ENCODE measurements around the gene C2orf81.

C2orf81 gene

DNA sequence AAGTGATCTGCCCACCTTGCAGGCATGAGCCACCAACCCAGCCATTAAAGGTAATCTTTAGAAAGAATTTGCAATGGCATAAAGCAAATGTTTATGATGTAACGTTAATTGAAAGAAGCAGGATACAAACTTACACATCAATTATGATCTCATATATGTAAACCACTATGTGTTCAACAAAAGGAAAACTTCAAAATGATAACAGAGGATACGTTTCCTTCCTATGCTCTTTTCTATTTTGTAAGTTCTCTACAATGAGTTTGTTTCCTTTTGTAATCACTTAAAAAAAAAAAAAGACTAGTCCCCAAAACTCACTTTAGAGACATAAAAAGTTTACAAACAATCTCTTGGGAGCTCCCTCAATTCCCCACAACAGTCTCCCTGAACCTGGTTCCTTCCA is 1.4 kb downstream of the C2orf81 start:
- Histone ChIP-seq H2AFZ (ENCODE audit: low read length) (no peak overlapping the region), H3K4me2 (ENCODE audit: low read length) (peak overlapping the region; percentile 84; the same call in 1 of the 2 replicates), H3K36me3 (ENCODE audit: insufficient read depth, low read length) (no peaks in the 10 kb centered on the region), H3K27me3 (ENCODE audit: insufficient read depth, low read length) (peaks cover 5% of the 10 kb centered on the region; the same call in 1 of the 2 replicates), H3K9ac (ENCODE audit: low read length) (no peak overlapping the region), H3K27ac (ENCODE audit: low read depth, low read length, poor library complexity, severe bottlenecking) (no peak overlapping the region), H3K9me2 (ENCODE audit: low read depth, low read length) (no peaks in the 10 kb centered on the region), H3K79me2 (ENCODE audit: insufficient read depth, low read length) (no peaks in the 10 kb centered on the region), H3K9me3 (ENCODE audit: low read length) (no peaks in the 10 kb centered on the region), H3K4me1 (ENCODE audit: insufficient read depth, low read length, severe bottlenecking) (peaks cover 22% of the 10 kb centered on the region), H3K4me3 (ENCODE audit: low read depth, low read length, poor library complexity, severe bottlenecking) (no peak overlapping the region), H4K20me1 (ENCODE audit: insufficient read depth, low read length) (no peaks in the 10 kb centered on the region), H3F3A (ENCODE audit: insufficient read depth, low read length) (no peaks in the 10 kb centered on the region)
- no peak for TF ChIP-seq EZH2 (IDR thresholded peaks at IDR 0.05; ENCODE audit: borderline replicate concordance, low read length)
- TF ChIP-seq, protein P1, sequence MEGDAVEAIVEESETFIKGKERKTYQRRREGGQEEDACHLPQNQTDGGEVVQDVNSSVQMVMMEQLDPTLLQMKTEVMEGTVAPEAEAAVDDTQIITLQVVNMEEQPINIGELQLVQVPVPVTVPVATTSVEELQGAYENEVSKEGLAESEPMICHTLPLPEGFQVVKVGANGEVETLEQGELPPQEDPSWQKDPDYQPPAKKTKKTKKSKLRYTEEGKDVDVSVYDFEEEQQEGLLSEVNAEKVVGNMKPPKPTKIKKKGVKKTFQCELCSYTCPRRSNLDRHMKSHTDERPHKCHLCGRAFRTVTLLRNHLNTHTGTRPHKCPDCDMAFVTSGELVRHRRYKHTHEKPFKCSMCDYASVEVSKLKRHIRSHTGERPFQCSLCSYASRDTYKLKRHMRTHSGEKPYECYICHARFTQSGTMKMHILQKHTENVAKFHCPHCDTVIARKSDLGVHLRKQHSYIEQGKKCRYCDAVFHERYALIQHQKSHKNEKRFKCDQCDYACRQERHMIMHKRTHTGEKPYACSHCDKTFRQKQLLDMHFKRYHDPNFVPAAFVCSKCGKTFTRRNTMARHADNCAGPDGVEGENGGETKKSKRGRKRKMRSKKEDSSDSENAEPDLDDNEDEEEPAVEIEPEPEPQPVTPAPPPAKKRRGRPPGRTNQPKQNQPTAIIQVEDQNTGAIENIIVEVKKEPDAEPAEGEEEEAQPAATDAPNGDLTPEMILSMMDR (IDR thresholded peaks at IDR 0.05; ENCODE audit: low read length), result no peak

DNA sequence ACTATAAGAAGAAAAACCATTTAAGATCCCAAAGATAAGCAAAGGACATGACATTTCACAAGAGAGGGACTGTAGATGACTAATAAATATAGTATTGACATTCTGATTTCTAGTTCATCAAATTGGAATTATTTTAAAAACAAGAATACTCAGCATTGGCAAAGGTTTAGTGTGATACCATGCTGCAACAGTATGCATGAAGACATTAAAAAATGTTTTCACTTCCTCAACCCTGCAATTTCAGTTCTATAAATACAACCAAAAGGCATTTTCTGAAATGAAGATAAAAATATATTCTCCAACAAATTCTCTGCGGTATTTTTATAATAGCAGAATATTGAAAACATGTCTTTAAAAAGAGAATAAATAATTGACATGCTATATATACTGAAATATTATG is 2.1 kb downstream of the C2orf81 start:
- no peak for TF ChIP-seq EZH2 (IDR thresholded peaks at IDR 0.05; ENCODE audit: borderline replicate concordance, low read length)
- TF ChIP-seq, protein P1 (IDR thresholded peaks at IDR 0.05; ENCODE audit: low read length), result no peak
- Histone ChIP-seq H3K9ac (ENCODE audit: low read length) (no peak overlapping the region), H3K4me1 (ENCODE audit: insufficient read depth, low read length, severe bottlenecking) (peaks cover 22% of the 10 kb centered on the region)

GRCh38 chr2:74418312-74418711 is 3.1 kb downstream of the C2orf81 start:
- no peak overlapping the region for H2AFZ ChIP-seq (ENCODE audit: low read length)
- H3K36me3 ChIP-seq (ENCODE audit: insufficient read depth, low read length), result no peaks in the 10 kb centered on the region
- peaks cover 5% of the 10 kb centered on the region; the same call in 1 of the 2 replicates for H3K27me3 ChIP-seq (ENCODE audit: insufficient read depth, low read length)
- H4K20me1 ChIP-seq (ENCODE audit: insufficient read depth, low read length), result no peaks in the 10 kb centered on the region
- H3K79me2 ChIP-seq (ENCODE audit: insufficient read depth, low read length), result no peaks in the 10 kb centered on the region
- H3K9me3 ChIP-seq (ENCODE audit: low read length), result no peaks in the 10 kb centered on the region
- H3K4me2 ChIP-seq (ENCODE audit: low read length), result no peak overlapping the region
- no peaks in the 10 kb centered on the region for H3F3A ChIP-seq (ENCODE audit: insufficient read depth, low read length)
- no peak overlapping the region for H3K9ac ChIP-seq (ENCODE audit: low read length)
- no peaks in the 10 kb centered on the region for H3K9me2 ChIP-seq (ENCODE audit: low read depth, low read length)
- no peak overlapping the region for H3K27ac ChIP-seq (ENCODE audit: low read depth, low read length, poor library complexity, severe bottlenecking)
- peaks cover 22% of the 10 kb centered on the region for H3K4me1 ChIP-seq (ENCODE audit: insufficient read depth, low read length, severe bottlenecking)
- no peak overlapping the region for H3K4me3 ChIP-seq (ENCODE audit: low read depth, low read length, poor library complexity, severe bottlenecking)
- TF ChIP-seq EZH2 (IDR thresholded peaks at IDR 0.05; ENCODE audit: borderline replicate concordance, low read length), result no peak
- TF ChIP-seq, protein P1 (IDR thresholded peaks at IDR 0.05; ENCODE audit: low read length), result no peak

More for the DNA sequence above, 2.1 kb downstream of the C2orf81 start:
- no peaks in the 10 kb centered on the region for H3K9me3 ChIP-seq (ENCODE audit: low read length)
- peaks cover 5% of the 10 kb centered on the region; the same call in 1 of the 2 replicates for H3K27me3 ChIP-seq (ENCODE audit: insufficient read depth, low read length)
- H3K79me2 ChIP-seq (ENCODE audit: insufficient read depth, low read length), result no peaks in the 10 kb centered on the region
- H3F3A ChIP-seq (ENCODE audit: insufficient read depth, low read length), result no peaks in the 10 kb centered on the region
- no peaks in the 10 kb centered on the region for H3K9me2 ChIP-seq (ENCODE audit: low read depth, low read length)
- H3K4me2 ChIP-seq (ENCODE audit: low read length), result no peak overlapping the region
- H2AFZ ChIP-seq (ENCODE audit: low read length), result no peak overlapping the region
- no peak overlapping the region for H3K4me3 ChIP-seq (ENCODE audit: low read depth, low read length, poor library complexity, severe bottlenecking)
- no peaks in the 10 kb centered on the region for H4K20me1 ChIP-seq (ENCODE audit: insufficient read depth, low read length)
- no peaks in the 10 kb centered on the region for H3K36me3 ChIP-seq (ENCODE audit: insufficient read depth, low read length)
- H3K27ac ChIP-seq (ENCODE audit: low read depth, low read length, poor library complexity, severe bottlenecking), result no peak overlapping the region
